ENCODE measurements around the gene MYO1E. TPM values are rescaled to one million over a fixed set of nuclear protein-coding genes. Genes with fewer than 3 reads are reported as not detected.
"Not testable (repeated sequence)": the region's sequence is repeated elsewhere in the genome, so short reads cannot be mapped to it uniquely, and the experiment has no call there.

MYO1E gene
- polyA plus RNA-seq (ENCODE audit: insufficient read length in 12 of 12) = 10 to 100 TPM in 11 of 12 donors, not detected in 1; 33.5 to 50.6 (median 39.9) TPM
- long read RNA-seq, donor 1, full-length matches to known transcripts = 2 of 65 reads
- long read RNA-seq, donor 1, partial matches to known transcripts = 63 of 65 reads
- long read RNA-seq, donor 1, other reads (novel, unspliced or antisense) = 0 of 65 reads
- long read RNA-seq, donor 2, full-length matches to known transcripts = 2 of 18 reads
- long read RNA-seq, donor 2, partial matches to known transcripts = 16 of 18 reads
- long read RNA-seq, donor 2, other reads (novel, unspliced or antisense) = 0 of 18 reads
- long read RNA-seq, donor 3 = 0 reads
- long read RNA-seq, donor 4, full-length matches to known transcripts = 1 of 7 reads
- long read RNA-seq, donor 4, partial matches to known transcripts = 6 of 7 reads
- long read RNA-seq, donor 4, other reads (novel, unspliced or antisense) = 0 of 7 reads
- long read RNA-seq, donor 5, full-length matches to known transcripts = 3 of 13 reads
- long read RNA-seq, donor 5, partial matches to known transcripts = 10 of 13 reads
- long read RNA-seq, donor 5, other reads (novel, unspliced or antisense) = 0 of 13 reads
- long read RNA-seq, donor 6, partial matches to known transcripts = 13 of 13 reads
- long read RNA-seq, donor 6, other reads (novel, unspliced or antisense) = 0 of 13 reads
- long read RNA-seq, donor 7, full-length matches to known transcripts = 1 of 11 reads
- long read RNA-seq, donor 7, partial matches to known transcripts = 10 of 11 reads
- long read RNA-seq, donor 7, other reads (novel, unspliced or antisense) = 0 of 11 reads
- long read RNA-seq, donor 8, partial matches to known transcripts = 12 of 13 reads
- long read RNA-seq, donor 8, other reads (novel, unspliced or antisense) = 0 of 13 reads
- long read RNA-seq, donor 9, full-length matches to known transcripts = 1 of 1 reads
- long read RNA-seq, donor 9, partial matches to known transcripts = 0 of 1 reads
- long read RNA-seq, donor 9, other reads (novel, unspliced or antisense) = 0 of 1 reads
- long read RNA-seq, donor 10, full-length matches to known transcripts = 2 of 15 reads
- long read RNA-seq, donor 10, partial matches to known transcripts = 13 of 15 reads
- long read RNA-seq, donor 10, other reads (novel, unspliced or antisense) = 0 of 15 reads
- long read RNA-seq, donor 11, full-length matches to known transcripts = 1 of 8 reads
- long read RNA-seq, donor 11, partial matches to known transcripts = 7 of 8 reads
- long read RNA-seq, donor 11, other reads (novel, unspliced or antisense) = 0 of 8 reads

GRCh38 chr15:59372352-59373211 lies at the start of gene MYO1E:
MYO1E (minus strand) TSS chr15:59372871; CDS start chr15:59372500, 371 bp downstream.
- DNase-seq = peak; percentile 96

GRCh38 chr15:59420986-59421618 lies 48.4 kb upstream of the MYO1E start:
- no peak for DNase-seq

GRCh38 chr15:59420108-59420507 lies 47.4 kb upstream of the MYO1E start:
- DNase-seq = no peak

GRCh38 chr15:59419170-59419569 lies 46.5 kb upstream of the MYO1E start:
- DNase-seq = no peak

- DNase-seq = no peak
Observed at GRCh38 chr15:59416816-59417215, 44.1 kb upstream of the MYO1E start.

GRCh38 chr15:59413577-59413976 lies 40.9 kb upstream of the MYO1E start:
- DNase-seq = no peak

GRCh38 chr15:59410391-59410896 lies 37.8 kb upstream of the MYO1E start:
- peak; percentile 8 for DNase-seq

GRCh38 chr15:59407946-59408345 lies 35.3 kb upstream of the MYO1E start:
- DNase-seq = no peak

- no peak for DNase-seq
Observed at GRCh38 chr15:59406446-59406845, 33.8 kb upstream of the MYO1E start.

- no peak for DNase-seq
Observed at GRCh38 chr15:59405079-59405478, 32.4 kb upstream of the MYO1E start.

GRCh38 chr15:59401824-59402569 lies 29.3 kb upstream of the MYO1E start:
- DNase-seq = no peak

GRCh38 chr15:59401051-59401823 lies 28.6 kb upstream of the MYO1E start:
- DNase-seq = not testable (repeated sequence)

GRCh38 chr15:59400103-59400813 lies 27.6 kb upstream of the MYO1E start:
- DNase-seq = no peak

- peak; percentile 10 for DNase-seq
Observed at GRCh38 chr15:59399465-59400102, 26.9 kb upstream of the MYO1E start.

GRCh38 chr15:59398220-59398619 lies 25.5 kb upstream of the MYO1E start:
- DNase-seq = no peak

- no peak for DNase-seq
Observed at GRCh38 chr15:59396679-59397078, 24.0 kb upstream of the MYO1E start.

- no peak for DNase-seq
Observed at GRCh38 chr15:59396211-59396610, 23.5 kb upstream of the MYO1E start.

All from muscle of arm (tissue), 14 donors.